ENCODE results near the gene CDC14C.
A peak's percentile ranks its signal among the peaks of the same experiment; 100 is the strongest.
"Not testable (repeated sequence)": the region's sequence is repeated elsewhere in the genome, so short reads cannot be mapped to it uniquely, and the experiment has no call there.

Gene CDC14C

DNA sequence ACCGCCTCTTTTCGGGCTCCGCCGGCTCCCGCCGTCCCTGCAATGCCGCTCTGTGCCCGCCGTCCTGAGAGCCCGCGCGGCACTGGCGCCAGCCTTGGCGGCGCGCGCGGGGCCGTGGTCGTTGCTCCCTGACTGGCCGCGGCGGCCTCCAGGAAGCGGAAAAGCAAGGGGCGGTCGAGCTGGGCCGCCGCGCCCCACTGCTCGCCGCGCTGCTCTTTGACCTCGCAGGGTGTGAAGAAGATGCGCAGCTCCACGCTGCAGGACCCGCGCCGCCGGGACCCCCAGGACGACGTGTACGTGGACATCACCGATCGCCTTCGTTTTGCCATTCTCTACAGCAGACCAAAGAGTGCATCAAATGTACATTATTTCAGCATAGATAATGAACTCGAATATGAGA lies at the start of gene CDC14C:
Gene CDC14C (plus strand): TSS at position 115 of the 400 bp plus-strand sequence. CDS start 126 bp downstream, at position 241.
- H3K36me3 ChIP-seq, result no peaks in the 10 kb centered on the region
- TF ChIP-seq Cebpa-rat (IDR thresholded peaks at IDR 0.05), result no peak
- H3K4me3 ChIP-seq, result no peak within 1 kb of the TSS

DNA sequence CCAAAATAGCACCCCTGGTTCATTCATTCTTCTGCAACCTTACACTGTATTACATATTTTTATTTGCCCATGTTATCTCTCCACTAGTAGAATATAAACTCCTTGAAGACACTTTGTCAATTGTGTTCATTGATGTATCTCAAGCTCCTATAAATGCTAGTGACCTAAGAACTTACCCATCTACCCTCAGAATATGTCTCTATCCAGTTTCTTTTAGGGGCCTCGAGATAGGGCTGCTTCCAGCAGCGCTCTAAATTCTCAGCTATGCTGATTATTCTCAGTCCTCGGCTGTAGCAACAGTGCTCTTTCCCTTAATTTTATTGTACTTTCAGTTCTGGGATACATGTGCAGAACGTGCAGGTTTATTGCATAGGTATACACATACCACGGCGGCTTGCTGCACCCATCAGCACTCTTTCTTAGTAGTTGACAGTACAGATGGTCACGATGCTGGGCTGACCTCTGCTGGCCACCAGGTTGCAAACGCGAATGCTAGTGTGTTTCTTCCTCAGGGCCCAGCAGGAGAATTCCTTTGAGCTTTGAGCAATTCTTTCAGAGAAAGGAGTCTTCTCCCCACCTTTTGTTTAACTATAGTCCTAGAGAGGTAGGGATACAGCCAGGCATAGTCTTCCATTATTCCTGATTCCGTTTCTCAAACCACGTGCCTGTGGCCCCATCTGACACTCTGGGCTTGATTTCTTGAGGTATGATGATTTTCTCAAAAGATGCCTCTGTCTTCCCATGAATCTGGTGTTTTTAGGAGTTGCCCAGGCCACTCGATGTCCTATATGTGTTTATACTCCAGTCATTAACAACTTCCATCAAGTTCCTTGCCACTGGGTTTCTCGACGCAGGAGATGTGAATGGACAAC lies 49.1 kb upstream of the CDC14C start:
- Histone ChIP-seq H3K27me3 (no peaks in the 10 kb centered on the region), H3K27ac (no peak overlapping the region), H3K4me1 (peaks cover 0 to 5% (median under 1%) of the 10 kb centered on the region in 10 experiments; a peak in 6 of 20 replicates), H3K36me3 (no peaks in the 10 kb centered on the region), H3K9ac (no peak overlapping the region), H4K20me1 (no peaks in the 10 kb centered on the region), H3K9me3 (replicated peaks in 1 of 11) (no peaks in the 10 kb centered on the region), H3K4me2 (no peak overlapping the region), H3K4me3 (no peak overlapping the region)
- TF ChIP-seq Cebpa-rat (IDR thresholded peaks at IDR 0.05), result no peak

More for the DNA sequence above, at the start of gene CDC14C:
- no peak within 1 kb of the TSS for H3K4me2 ChIP-seq
- no peaks in the 10 kb centered on the region for H3K27me3 ChIP-seq
- H3K4me1 ChIP-seq, result no peaks in the 10 kb centered on the region
- H3K9me3 ChIP-seq (replicated peaks in 1 of 11), result peaks cover 0 to 7% (median 3%) of the 10 kb centered on the region in 11 experiments; a peak in 8 of 22 replicates
- H3K9ac ChIP-seq, result no peak within 1 kb of the TSS
- no peak within 1 kb of the TSS for H3K27ac ChIP-seq
- H4K20me1 ChIP-seq, result no peaks in the 10 kb centered on the region

DNA sequence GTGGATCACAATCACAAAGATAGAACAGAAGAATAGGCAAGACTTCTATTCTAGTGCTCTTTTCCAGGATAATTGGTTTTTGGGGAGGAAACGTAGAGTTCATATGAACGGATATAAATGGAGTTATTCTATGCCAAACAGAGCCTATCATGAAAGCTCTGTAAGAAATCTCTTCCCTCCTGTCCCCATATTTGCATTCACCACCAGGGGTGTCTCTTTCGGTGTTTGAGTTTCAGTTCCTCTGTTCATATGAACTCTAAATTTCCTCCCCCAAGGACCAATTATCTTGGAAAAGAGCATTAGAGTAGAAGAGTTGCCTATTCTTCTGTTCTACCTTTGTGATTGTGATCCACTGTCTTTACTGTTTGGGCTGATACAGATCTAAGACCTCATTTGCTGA lies 48.3 kb upstream of the CDC14C start:
- H3K4me1 ChIP-seq, result no peaks in the 10 kb centered on the region
- H3K36me3 ChIP-seq, result no peaks in the 10 kb centered on the region
- no peaks in the 10 kb centered on the region for H3K9me3 ChIP-seq (replicated peaks in 1 of 11)
- no peak overlapping the region for H3K9ac ChIP-seq
- no peak overlapping the region for H3K27ac ChIP-seq
- TF ChIP-seq Cebpa-rat (IDR thresholded peaks at IDR 0.05), result no peak
- no peak overlapping the region for H3K4me3 ChIP-seq
- H4K20me1 ChIP-seq, result no peaks in the 10 kb centered on the region
- no peak overlapping the region for H3K4me2 ChIP-seq
- H3K27me3 ChIP-seq, result no peaks in the 10 kb centered on the region

DNA sequence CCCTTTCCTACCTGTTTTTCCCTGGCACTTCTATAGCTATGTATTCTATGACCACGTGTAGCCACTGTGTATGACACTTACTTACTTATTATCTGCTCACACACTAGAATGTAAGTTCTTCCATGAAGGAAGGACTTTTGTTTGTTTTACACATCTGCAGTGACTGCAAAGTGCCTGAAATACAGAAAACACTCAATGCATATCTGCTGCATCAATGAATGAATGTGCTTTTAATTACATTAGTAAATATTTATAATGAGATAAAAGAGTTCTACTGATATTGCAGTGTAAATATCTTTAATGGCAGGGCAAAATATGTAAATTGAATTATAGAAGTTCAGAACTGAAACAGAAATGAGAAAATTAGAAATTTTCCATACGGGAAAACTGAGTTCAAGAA lies 43.5 kb upstream of the CDC14C start:
- TF ChIP-seq Cebpa-rat (IDR thresholded peaks at IDR 0.05), result no peak
- H3K4me1 ChIP-seq, result no peaks in the 10 kb centered on the region

DNA sequence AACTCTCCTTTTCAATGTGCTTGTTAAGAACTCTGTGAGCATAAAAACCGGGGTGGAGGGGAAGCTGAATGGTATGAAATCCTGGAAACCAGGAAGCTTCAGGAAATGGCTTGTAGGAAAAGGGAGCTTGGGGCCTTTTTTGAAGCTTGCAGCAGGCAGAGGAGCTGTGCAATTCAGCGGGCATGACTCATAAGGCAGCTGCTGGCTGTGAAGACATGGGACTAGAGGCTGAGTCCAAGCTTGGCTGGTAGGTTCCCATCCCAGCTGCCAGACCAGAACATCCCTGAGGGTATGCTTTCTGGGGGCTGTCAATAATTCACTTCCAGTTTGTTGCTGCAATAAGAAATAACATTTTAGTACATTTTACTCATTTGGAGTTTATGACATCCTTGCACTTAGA lies 36.8 kb upstream of the CDC14C start:
- H3K4me2 ChIP-seq, result peak overlapping the region in 1 of 11 experiments; percentile 3; a peak in 1 of 22 replicates
- no peak overlapping the region for H3K4me3 ChIP-seq
- H4K20me1 ChIP-seq, result no peaks in the 10 kb centered on the region
- H3K4me1 ChIP-seq, result no peaks in the 10 kb centered on the region; a peak in 1 of 20 replicates
- no peak for TF ChIP-seq Cebpa-rat (IDR thresholded peaks at IDR 0.05)
- H3K9me3 ChIP-seq (replicated peaks in 1 of 11), result no peaks in the 10 kb centered on the region
- H3K27ac ChIP-seq, result no peak overlapping the region
- H3K27me3 ChIP-seq, result no peaks in the 10 kb centered on the region
- H3K36me3 ChIP-seq, result no peaks in the 10 kb centered on the region
- H3K9ac ChIP-seq, result no peak overlapping the region

More for the DNA sequence above, 43.5 kb upstream of the CDC14C start:
- Histone ChIP-seq H3K9me3 (replicated peaks in 1 of 11) (no peaks in the 10 kb centered on the region), H3K27ac (no peak overlapping the region), H3K27me3 (no peaks in the 10 kb centered on the region), H3K36me3 (no peaks in the 10 kb centered on the region), H3K4me2 (no peak overlapping the region), H3K9ac (no peak overlapping the region), H3K4me3 (no peak overlapping the region), H4K20me1 (no peaks in the 10 kb centered on the region)

DNA sequence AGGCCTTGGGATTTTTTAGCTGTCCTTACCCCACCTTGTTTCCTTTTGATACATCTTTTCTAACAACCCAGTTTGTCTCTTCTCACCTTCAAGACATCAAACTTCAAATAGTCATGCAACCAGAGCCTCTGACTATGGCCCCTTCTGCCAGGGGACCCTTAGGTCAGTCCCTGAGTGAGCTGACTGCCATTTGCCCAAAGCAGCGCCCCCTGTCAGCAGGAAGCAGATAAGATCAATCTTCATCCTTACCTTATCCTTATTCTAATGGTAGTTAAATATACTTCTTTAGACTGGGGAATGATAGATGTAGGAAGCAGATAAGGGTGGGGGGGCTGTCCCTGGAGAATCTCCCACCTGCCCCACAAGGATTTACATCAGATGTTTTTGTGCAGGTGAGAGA lies 29.8 kb upstream of the CDC14C start:
- no peak for TF ChIP-seq Cebpa-rat (IDR thresholded peaks at IDR 0.05)
- no peak overlapping the region for H3K27ac ChIP-seq
- H3K4me1 ChIP-seq, result peaks cover 0 to 2% (median 0%) of the 10 kb centered on the region in 10 experiments; a peak in 2 of 20 replicates
- no peaks in the 10 kb centered on the region for H3K9me3 ChIP-seq (replicated peaks in 1 of 11)
- H3K4me3 ChIP-seq, result no peak overlapping the region
- H3K36me3 ChIP-seq, result no peaks in the 10 kb centered on the region
- H3K27me3 ChIP-seq, result no peaks in the 10 kb centered on the region
- no peaks in the 10 kb centered on the region for H4K20me1 ChIP-seq
- H3K4me2 ChIP-seq, result no peak overlapping the region
- H3K9ac ChIP-seq, result no peak overlapping the region

DNA sequence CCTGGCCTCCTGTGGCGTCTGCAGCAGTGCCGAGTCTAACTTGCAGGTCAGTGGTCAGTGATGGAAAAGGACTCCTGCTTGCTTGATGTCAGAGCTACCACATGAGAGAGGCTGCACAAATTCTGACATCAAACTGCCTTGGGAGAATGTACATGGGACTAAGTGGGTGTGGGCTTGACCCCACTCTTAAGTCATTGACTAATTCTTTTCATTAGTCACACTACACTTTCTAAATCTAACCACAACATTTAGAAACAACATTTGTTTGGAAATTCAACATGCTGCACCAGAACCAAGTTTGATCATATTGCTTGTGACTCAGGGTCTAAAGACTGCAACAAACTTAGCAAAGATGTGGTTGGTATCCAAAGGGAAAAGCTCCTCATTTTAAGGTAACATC lies 24.4 kb upstream of the CDC14C start:
- H3K27me3 ChIP-seq, result no peaks in the 10 kb centered on the region
- H3K36me3 ChIP-seq, result no peaks in the 10 kb centered on the region
- H3K9ac ChIP-seq, result no peak overlapping the region
- H3K4me3 ChIP-seq, result no peak overlapping the region
- no peaks in the 10 kb centered on the region for H3K9me3 ChIP-seq (replicated peaks in 1 of 11)
- TF ChIP-seq Cebpa-rat (IDR thresholded peaks at IDR 0.05), result no peak
- H3K27ac ChIP-seq, result peak overlapping the region in 3 of 11 experiments; percentile 42 to 60 (median 56); a peak in 5 of 22 replicates
- peak overlapping the region in 5 of 11 experiments; percentile 21 to 54 (median 28); a peak in 7 of 22 replicates for H3K4me2 ChIP-seq
- H3K4me1 ChIP-seq, result peaks cover 0 to 17% (median 0%) of the 10 kb centered on the region in 10 experiments; a peak in 7 of 20 replicates
- H4K20me1 ChIP-seq, result no peaks in the 10 kb centered on the region

DNA sequence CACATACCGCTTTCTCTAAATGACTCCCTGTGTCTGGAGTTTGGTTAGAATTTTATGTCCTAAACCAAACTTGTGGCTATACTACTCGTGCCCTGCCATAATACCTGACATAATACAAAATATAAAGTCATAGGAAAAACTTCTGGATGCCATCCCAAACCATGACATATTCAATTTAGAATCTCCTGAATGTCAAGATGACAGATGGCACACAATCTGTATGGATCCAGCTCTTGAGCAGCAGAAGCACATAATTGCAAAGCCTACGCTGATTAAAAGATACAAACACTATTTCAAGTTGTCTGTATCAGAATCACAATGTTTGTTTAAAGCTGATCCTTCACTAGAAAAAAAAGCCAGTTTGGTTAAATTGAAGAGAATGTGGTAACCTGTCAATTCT lies 22.4 kb upstream of the CDC14C start:
- no peak for TF ChIP-seq Cebpa-rat (IDR thresholded peaks at IDR 0.05)
- Histone ChIP-seq H3K9me3 (replicated peaks in 1 of 11) (no peaks in the 10 kb centered on the region), H3K4me1 (peaks cover 0 to 22% (median 0%) of the 10 kb centered on the region in 10 experiments; a peak in 7 of 20 replicates), H4K20me1 (no peaks in the 10 kb centered on the region), H3K27ac (no peak overlapping the region), H3K36me3 (no peaks in the 10 kb centered on the region), H3K27me3 (no peaks in the 10 kb centered on the region), H3K4me3 (no peak overlapping the region), H3K9ac (no peak overlapping the region), H3K4me2 (no peak overlapping the region)

DNA sequence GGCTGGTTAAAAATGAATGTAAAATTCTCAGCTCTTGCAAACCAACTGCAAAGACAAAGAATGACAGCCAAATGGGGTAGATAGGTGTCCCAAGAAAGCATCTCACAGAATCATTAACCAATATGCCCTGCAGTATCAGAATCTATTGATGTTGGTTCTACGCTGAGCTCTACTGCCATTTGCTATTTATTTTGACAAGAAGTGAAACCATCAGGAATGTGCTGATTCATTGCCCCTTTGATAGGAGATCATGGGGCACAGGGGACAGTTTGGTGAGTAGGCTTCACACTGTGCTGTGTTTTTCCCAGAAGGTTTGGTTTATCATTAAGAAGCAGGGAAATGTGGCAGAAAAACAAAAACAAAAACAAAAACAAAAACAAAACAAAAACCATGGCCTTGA lies 19.4 kb upstream of the CDC14C start:
- Histone ChIP-seq H3K9ac (no peak overlapping the region), H3K27me3 (no peaks in the 10 kb centered on the region), H3K4me1 (peaks cover 0 to 18% (median 0%) of the 10 kb centered on the region in 10 experiments; a peak in 7 of 20 replicates), H3K4me3 (no peak overlapping the region), H3K36me3 (no peaks in the 10 kb centered on the region), H3K27ac (peak overlapping the region in 2 of 11 experiments; percentile 29 to 41; a peak in 1 of 22 replicates), H3K4me2 (peak overlapping the region in 2 of 11 experiments; percentile 20 to 33; a peak in 2 of 22 replicates), H3K9me3 (replicated peaks in 1 of 11) (no peaks in the 10 kb centered on the region), H4K20me1 (no peaks in the 10 kb centered on the region)
- TF ChIP-seq Cebpa-rat (IDR thresholded peaks at IDR 0.05), result no peak

DNA sequence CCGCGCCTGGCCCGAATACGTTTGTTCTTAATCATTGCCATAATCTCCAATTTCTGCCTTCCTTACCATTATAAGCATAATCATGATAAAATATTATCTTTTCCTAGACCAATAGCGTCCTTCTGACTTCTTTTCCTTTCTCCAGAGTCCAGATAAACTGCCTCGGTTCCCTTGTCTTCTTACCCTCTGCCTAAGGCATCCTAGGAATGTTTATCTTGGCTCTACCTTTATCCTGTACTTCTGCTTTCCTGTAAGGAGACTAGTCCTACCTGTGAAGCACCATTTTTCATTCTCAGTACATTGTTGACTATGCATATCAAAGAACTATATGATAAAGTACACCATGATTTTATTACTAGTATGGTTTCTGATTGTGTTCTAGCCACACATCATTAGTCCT lies 18.7 kb upstream of the CDC14C start:
- H3K27ac ChIP-seq, result not testable (repeated sequence)

DNA sequence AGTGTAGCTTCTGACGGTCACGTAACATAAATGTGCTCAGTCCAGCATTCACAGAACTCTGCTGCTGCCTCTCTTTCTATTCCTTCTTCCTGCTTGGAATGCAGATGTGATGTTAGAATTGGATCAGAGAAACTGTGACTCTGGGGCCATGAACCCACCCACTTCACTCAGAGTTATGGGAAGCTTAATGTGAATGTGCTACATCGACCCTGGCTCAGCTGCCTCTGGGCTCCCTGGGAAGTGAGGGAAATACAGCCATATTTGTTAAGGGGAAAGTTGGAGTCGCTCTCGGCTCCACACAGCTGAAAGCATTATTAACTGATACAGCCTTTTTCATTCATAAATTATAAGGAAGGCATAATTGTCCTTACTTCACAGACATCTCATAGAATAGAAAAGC lies 14.5 kb upstream of the CDC14C start:
- not testable (repeated sequence) for H3K36me3 ChIP-seq; H3K4me2 ChIP-seq; H3K9ac ChIP-seq; H4K20me1 ChIP-seq; H3K27ac ChIP-seq; H3K4me1 ChIP-seq; H3K27me3 ChIP-seq; H3K9me3 ChIP-seq (replicated peaks in 1 of 11); H3K4me3 ChIP-seq

More for the DNA sequence above, 18.7 kb upstream of the CDC14C start:
- not testable (repeated sequence) for H3K4me3 ChIP-seq; H3K27me3 ChIP-seq; H3K36me3 ChIP-seq; H3K4me2 ChIP-seq; H4K20me1 ChIP-seq; H3K9ac ChIP-seq; H3K9me3 ChIP-seq (replicated peaks in 1 of 11)
- peaks cover 0 to 11% (median 0%) of the 10 kb centered on the region in 10 experiments; a peak in 7 of 20 replicates for H3K4me1 ChIP-seq

All from BLaER1 treated with 17β-estradiol and CSF1 and Interleukin-3, amounts not matched to agents 10 nM and 100 nM (cell line).